GM19238 (cell line): ENCODE data around the gene DOCK10.

ENCODE experiments used
- DNase-seq: peaks from one replicate; pipeline ENCODE4 v3.0.0; 2011; ENCODE audit warnings: low spot score; ENCODE audit not compliant: insufficient read length

DOCK10 gene

DNA sequence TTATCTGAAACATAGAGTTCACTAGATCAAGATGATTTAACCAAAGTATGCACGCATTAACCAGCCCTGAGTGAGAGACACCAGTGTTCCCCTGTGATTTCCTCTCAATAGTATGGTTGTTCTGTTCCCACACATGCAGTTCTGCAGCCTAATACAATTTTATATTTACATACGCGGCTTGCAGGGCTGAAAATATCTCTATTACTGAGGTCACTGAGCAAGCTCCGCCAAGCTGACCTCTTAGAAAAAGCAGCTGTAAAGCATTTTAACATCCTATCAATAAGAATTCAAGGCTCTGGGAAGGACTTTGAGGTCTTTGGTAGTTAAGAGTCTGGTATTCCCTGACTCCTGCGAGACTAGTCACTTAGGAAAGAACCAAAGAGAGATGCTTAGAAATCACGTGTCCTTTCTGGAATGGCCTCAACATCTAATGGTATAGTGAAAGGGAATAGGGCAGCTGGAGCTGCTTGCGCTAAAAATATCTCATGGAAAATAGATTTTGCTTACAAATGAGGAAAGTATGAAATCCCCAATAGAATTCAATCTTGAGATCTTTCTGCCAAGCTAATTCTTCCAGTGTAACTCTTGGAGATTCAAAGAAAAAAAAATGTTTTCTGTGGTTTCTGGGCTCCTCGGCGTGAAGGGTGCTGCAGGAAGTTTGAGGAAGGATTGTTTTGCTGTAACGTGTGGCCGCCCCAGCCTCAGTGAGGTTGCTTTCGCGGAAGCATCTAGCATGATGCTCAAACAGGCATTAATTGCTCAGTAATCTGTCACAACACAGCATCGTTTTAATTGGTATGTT lies 59.2 kb downstream of the DOCK10 start:
- DNase-seq, result no peak

- DNase-seq, result no peak
Measured at GRCh38 chr2:224982226-224982625, 60.0 kb downstream of the DOCK10 start.

GRCh38 chr2:224976629-224977525 lies 65.4 kb downstream of the DOCK10 start:
- no peak for DNase-seq

DNA sequence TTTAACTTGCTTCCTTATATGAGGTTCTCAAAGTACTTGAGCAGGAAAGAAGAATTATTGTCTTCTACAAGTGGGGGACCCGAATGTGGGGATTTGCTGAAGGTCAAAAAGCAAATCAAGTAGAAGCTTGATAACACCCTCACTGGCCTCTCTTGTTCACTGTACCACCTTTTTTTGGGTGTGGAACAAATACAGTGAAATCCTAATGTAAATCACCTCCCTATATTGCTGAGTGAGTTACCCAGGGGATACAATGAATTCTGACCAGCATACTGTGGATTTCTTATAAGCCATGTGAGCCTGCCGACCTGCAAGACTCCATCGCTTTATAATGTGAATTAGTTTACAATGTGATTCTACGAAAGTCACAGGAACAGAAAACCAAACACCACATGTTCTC lies 66.5 kb downstream of the DOCK10 start:
- DNase-seq, result no peak

GRCh38 chr2:224973112-224974016 lies 68.9 kb downstream of the DOCK10 start:
- no peak for DNase-seq

DNA sequence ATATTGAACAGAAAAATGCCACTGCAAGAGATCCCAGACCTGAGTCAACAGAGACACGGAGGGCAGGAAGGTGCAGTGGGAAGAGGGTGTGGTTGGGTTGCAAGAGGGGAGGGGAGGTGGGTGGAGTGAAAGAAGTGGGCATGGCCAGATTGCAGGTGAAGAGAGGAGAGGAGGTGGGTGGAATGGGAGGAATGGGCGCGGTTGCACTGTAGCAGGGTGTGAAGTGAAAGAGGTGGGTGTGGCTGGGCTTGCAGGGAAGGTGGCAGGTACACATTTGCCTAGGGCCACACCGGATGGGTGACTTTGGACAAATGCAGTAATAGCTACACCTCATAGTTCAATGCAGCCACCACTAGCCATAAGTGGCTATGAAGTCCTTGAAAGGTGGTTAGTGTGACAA lies 71.1 kb downstream of the DOCK10 start:
- no peak for DNase-seq

GRCh38 chr2:224970311-224970710 lies 72.0 kb downstream of the DOCK10 start:
- no peak for DNase-seq

- no peak for DNase-seq
Measured at GRCh38 chr2:224969633-224970260, 72.5 kb downstream of the DOCK10 start.

- no peak for DNase-seq
Measured at GRCh38 chr2:224969095-224969494, 73.2 kb downstream of the DOCK10 start.

DNA sequence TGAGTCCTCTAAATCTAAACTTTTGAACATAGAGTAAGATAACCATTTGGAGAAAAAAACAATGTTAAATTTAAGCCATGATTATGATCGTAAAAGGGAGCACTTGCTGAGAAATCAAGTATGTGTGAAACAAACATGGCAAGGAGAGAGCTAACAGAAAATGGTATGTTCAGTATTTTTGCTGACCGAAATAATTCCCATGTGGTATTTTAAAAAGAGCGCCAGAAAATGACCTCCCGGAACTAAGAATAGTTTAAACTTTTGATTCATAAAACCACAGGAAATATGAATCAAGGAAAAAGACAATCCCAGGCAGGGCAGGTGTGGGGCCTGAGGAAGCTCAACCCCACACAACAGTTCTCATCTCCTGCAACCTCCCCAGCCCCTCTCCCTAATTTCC lies 74.2 kb downstream of the DOCK10 start:
- no peak for DNase-seq

- no peak for DNase-seq
Measured at GRCh38 chr2:224966613-224967012, 75.7 kb downstream of the DOCK10 start.

- DNase-seq, result no peak
Measured at GRCh38 chr2:224959556-224959955, 82.7 kb downstream of the DOCK10 start.

DNA sequence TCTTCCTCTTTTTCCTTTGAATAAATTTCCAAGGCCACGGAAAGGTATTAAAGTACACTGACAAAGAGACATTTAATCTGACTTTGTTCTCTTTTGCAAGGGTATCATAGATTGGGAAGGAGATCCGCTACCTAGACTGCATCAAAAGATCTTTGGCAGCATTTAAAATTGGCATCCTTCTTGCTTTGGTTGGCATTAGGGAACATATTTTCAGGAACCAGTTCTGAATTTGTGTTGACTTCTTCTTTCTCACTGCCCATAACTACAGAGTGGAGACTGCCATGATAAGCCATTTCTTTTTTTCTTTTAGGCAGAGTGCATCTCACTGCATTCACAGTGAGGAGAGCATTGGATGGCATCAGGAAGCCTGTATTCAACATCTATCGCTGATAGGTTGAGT lies 83.4 kb downstream of the DOCK10 start:
- no peak for DNase-seq

DNA sequence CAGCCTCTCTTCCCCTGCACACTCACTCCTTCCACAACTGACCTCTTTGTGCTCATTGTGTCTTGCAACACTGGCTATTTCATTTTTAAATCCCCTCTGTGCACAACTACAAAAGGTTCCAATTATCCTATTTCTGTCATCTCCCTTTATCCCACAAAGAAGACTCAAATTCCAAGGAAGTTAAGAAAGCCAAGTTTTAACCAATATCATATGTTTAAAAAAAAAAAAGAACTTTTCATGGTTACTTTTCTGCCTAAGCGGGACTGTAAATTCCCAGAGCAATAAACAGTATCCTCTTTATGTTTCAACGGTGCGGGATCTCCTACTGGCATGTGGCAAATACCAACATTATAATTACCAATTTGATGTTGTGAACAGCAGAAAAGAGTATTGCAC lies 83.8 kb downstream of the DOCK10 start:
- DNase-seq, result no peak

DNA sequence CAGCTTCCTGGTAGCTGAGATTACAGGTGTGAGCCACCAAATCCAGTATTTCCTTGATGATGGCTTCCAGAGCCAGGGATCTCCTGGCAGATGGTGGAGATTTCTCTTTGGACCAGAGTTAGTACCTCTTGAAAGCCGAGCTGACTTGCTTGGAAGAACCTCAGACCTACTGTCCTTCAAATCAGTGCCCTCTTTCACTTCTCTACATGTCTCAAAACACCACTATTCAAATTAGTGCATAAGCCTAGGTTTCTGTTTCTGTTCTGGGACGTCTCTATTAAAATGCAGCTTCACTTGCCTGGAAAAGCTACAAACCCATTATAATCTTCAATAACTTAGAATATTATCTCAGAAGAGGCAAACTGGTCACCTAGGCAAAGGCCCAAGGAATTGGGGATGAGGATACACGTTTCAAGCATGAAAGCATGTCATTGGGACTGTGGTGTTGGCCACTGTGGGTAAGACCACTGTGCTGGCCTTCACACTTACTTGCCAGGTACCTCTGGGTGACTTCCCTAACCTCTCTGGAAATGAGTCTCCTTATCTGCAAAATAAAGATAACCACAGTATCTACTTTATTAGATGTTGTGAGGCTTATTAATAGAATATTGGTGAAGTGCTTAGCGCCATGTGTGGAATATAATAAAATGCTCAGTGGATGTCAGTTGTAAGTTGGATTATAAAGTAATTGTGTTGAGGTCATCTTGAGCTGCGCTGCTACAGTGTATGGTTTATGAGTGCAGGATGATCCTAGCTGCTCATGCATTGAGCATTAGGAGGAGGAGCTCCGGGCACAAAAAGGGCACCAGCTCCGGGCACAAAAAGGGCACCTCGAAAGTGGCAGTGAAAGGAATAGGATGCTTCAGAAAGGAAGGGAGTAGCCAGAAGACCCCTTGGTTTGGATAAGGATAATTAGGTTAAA lies 84.5 kb downstream of the DOCK10 start:
- DNase-seq, result peak; percentile 27

DNA sequence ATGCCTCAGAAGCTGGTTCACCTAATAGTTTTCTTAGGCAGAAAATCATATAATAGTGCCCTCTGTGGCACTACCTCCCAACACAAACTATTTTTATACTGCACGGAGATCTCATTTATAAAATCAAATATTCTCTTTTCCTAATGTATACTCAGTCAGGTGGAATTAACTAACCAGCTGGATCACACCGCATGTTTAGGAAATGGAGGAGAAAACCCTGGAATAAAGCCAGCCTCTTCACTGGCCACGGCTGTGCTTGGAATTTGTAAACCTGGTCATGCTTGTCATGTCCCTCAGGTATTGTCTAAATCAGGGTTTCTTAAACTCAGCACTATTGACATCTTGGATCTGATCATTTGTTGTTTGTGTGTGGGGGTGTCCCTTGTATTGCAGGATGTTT lies 85.6 kb downstream of the DOCK10 start:
- DNase-seq, result no peak

DNA sequence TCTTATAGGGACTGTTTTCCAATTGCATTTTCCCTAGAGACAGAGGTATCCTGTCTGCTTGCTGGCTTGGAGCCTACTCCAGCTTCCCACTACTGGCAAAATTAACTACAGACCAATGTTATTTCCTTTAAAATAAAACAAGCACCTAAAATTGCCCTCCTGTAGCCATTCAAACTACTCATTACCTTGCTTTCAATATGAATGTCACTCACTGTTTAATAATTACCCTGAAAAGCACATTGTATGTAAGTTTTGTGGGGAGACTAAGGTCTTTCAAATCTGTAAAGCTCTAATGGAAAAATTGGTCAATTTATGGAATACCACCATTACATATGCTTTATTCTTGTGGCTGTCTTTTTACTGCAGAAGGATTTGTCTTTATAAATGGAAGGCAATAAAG lies 87.3 kb downstream of the DOCK10 start:
- DNase-seq, result no peak

DNA sequence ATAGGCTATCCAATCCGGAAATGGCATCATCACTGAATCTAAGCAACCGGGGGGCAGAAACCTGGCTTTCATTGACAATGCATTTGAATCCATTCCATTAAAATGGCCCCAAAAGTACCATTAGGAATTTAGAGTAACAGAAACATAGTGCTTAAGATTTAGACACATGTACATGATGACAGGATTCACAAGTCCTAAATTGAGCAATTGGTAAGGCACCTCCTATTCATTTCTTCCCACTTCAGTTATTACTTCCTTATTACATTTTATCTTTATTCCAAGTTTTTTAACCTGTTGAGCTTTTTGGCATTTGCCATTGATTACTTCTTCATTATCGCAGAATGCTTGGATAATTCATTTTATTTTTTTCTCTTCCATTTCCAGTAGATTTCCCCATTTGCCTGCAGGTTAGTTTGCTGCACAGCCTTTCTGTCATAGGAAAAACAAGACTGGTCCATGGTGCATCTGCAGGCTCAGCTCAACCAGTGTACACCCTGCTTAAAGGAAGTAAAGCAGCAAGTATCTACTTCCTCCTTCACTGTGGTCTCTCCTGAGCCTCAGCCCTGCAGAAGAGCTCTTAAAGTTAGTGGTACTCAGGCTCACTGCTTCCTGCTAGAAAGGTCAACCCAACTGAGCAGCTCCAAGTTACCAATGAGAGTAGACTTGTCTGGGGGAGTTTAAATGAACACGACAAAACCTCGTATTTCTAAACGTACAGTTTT lies 89.2 kb downstream of the DOCK10 start:
- peak; percentile 37 for DNase-seq

- no peak for DNase-seq
Measured at GRCh38 chr2:224951723-224952481, 90.4 kb downstream of the DOCK10 start.
